ENCODE results near the gene SPATA6L.
"Not testable (repeated sequence)": the region's sequence is repeated elsewhere in the genome, so short reads cannot be mapped to it uniquely, and the experiment has no call there.

SPATA6L gene

DNA sequence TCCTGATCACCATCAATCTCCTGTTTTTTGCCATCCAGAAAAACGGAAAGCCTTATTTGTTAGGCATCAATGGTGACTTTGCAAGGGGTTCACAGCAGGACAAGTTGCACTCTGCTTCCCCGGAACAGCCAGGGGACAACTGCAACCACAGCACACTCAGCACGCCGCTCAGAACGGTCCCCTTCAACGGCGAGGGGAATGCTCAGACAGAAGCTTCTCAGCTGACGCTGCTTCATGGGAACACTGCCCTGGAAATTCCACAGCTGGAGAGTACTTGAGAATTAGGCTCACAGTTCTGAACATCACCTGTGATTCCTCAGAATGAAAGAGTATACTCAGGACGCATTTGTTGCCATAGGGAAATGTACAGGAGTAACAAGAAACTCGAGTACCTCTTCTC is 44.3 kb downstream of the SPATA6L start:
- DNase-seq: no peak

DNA sequence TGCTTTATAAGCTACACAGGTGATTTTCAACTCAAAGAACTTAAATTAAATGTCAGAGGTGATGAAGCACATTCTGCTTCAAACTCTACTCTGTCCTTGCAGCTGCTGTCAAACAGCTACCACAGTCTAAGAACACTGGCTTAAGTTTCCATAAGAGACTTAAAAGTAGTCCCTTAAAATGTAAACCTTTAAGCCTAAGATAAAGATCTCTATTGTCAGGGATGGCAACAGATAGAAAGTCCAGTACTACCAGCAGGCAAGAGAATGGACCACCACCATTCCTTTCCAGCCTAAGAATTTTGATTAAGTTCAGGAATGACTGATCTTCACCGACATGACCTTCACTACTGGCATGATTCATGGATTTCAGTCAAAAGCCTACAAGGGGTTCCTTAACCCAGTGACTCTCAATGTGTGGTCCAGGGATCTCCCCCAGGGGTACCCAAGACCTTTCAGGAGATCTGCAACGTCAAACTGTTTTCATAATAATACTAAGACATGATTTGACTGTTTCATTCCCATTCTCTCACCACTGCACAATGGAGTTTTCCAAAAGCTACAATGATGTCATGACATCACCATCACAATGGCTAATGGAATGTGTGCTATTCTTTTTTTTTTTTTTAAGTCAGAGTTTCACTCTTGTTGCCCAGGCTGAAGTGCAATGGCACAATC is 45.3 kb downstream of the SPATA6L start:
- DNase-seq: no peak

DNA sequence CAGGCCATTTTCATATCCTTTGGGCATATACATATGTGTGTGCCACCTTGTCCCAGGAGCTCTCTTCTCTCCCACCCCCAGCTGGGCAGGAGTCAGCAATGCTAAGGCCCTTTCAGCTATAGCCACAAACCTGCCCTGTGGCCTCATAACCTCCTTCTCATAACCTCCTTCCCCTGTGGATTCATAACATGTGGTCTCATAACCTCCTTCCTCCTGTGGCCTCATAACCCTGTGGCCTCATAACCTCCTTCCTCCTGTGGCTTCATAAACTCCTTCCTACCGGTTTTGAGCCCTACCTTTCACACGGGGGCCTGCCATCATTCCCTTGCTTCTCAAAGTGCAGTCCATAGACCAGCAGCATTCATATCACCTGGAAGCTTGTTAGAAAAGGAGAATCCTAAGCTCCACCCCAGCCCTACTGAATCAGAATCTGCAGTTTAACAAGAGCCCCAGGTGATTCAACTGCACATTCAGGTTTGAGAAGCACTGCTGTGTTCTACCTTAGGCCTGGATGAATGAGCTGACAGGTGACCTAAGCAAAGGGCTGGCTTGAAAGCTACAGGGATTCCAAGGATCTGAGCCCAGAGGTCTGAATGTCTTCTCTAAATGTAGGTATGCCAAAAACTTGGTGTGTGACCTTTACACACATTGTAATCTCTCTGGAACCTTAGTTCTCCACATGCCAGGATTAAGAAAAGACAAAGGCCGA is 46.1 kb downstream of the SPATA6L start:
- DNase-seq: no peak

GRCh38 chr9:4618700-4619099 is 47.6 kb downstream of the SPATA6L start:
- DNase-seq: no peak

DNA sequence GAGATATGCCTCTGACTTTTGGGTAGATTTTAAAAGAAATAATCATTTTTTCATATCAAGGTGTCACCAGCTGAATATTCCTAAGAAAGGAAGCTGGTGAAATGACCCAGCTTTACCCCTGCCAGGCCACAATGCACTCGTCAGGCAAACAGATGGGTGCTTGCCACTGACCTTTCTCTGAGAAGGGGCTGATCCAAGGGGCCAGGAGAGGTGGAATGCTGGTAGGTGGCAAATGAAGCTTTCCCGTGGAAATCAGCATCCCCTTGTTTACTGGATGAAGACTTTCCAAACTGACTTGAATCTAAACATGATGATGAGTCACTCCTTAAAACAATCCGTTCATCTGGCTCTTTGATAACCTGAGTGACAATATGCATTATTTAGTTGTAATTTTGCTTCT is 48.5 kb downstream of the SPATA6L start:
- no peak for DNase-seq

DNA sequence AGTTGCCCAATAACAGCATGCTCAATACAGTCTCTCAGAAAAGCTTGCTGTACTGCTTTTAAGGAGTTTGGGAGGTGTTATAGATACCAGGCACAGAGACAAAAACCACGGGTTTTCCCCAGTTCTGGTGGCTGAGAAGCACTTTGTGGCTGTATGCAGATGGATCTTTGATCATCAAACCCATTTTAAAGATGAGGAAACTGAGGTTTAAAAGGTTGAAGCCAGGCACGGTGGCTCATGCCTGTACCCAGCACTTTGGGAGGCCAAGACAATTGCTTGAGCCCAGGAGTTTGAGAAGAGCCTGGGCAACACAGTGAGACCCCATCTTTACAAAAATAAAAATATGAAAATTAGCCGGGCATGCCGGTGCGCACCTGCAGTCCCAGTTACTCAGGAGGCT is 50.5 kb downstream of the SPATA6L start:
- DNase-seq: no peak

DNA sequence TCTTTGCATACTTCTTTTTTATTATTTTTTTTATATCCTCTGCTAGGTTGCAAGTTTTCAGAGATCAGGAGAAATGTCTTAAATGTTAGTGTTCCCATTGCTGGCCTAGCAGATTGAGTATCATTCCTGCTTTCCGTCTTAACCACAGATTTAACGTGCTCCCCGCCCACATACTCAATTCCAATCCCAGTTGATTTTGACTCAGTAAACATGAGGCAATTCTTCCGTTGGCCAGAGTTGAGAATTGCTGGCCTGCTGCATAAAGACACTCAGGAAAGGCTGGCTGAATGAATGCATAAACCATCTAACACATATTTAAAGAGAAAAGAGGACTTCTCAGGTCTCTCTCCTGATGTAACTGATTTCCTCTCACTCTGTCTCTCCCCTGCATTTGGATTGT is 51.0 kb downstream of the SPATA6L start:
- DNase-seq: no peak

DNA sequence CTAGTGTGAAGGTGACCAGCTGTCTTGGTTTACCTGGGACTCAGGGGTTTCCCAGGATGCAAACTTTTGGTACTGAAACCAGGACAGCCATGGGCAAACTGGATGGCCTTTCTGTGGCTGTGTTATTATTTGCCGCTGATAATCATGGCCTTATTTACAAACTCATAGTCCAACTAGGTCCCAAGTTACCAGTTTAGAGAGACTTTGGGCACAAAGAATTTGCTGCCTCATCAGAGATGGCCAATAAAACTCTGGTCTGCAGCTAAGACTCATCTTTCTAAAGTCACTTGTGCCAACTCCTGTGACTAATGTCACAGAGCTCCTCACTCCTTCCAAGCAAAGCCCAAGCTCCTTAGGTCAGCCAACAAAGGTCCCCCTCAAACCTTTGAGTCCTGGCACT is 51.7 kb downstream of the SPATA6L start:
- no peak for DNase-seq

- not testable (repeated sequence) for DNase-seq
These were observed 60.2 kb downstream of the SPATA6L start for GRCh38 chr9:4606033-4606432.

DNA sequence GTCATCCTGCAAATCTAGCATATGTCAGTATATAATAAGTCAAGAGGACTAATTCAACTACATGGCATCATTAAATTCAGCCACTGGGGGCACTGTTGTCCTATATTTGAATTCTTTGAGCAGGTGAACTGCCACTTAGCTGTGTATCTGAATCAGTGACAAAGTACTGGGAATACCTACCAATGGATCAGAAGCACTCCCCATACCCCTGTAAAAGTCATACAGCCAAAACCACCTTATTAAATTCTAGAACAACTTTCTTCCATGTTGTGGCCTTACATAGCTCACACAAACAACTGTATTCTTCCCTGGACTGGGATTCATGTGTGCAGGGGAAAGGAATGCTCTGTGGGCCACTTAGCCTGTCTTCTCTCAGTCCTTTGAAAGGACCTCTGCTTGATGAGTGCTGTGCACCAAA is 61.6 kb downstream of the SPATA6L start:
- DNase-seq: peak; percentile 40 to 76 (median 68)

GRCh38 chr9:4603830-4604229 is 62.5 kb downstream of the SPATA6L start:
- no peak for DNase-seq

DNA sequence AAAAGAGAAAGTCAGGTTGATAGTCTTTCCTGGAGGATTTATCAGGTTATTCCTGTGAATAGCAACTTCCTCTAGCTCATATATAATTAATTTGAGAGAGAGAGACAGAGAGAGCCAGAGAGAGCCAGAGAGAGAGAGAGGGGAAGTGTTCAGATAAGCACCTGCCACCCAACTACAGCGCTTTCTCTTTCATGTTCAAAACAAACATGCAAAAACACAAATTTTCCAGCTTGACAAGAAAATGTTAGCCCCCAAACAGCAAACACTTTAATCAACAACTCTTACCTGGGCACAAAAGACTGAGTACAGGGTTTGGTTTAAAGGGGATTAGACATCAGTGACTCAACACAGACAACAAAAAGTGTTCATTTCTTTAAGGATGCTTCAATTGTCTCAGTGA is 65.9 kb downstream of the SPATA6L start:
- no peak for DNase-seq

- DNase-seq: no peak
These were observed 69.9 kb downstream of the SPATA6L start for GRCh38 chr9:4596165-4596922.

DNA sequence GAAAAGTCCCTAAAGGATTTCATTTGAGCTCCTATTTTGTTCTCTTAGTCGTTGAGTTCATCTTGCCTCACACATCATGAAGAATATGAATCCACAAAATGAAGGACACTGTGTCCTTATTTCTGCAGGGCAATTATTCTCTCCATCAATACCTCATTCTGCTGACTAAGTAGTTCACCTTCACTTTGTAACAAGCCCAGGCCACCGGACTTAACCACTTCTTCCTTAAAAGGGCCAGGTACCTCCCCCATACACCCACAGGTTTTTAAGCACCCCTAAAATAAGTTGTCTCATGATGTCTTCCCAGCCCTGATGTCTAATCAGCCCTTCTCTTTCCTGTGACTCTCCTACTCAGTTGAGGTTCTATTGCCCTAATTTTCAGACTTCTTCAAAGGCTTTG is 71.3 kb downstream of the SPATA6L start:
- DNase-seq: no peak

DNA sequence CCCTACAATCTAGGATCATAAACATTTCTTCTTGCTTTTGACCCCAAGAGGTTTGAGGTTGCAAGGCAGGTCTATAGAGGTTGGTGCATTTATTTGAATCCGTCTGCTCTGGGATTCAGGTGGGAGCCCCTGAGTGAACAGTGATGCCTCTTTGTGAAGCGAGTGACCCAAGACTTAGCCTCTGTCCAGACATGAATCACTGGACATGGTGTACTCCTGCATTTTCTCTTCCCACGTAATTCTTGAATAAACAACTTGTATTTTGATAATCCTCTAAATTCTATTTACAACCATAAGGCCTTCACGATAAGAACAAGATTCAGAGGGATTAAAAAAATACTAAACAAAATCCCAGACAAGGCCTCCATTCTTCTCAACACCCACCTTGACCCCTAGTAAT is 71.7 kb downstream of the SPATA6L start:
- DNase-seq: no peak

DNA sequence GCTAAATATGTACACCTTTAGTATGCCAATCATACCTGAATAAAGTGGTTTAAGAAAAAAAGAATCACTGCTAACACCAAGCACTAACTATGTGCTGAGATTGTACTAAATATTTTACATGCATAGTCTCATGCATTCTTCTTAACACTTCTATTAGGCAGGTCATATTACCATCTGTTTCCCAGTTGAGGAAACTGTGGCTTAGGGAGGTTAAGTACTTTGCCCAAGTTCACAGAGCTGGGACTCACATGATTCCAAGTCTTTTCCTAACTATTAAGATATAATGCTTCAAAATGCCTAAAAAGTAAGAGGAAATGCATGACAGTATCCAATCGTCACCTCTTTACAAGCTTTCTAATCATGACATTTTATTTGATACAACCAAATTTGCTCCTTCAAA is 73.4 kb downstream of the SPATA6L start:
- DNase-seq: no peak

DNA sequence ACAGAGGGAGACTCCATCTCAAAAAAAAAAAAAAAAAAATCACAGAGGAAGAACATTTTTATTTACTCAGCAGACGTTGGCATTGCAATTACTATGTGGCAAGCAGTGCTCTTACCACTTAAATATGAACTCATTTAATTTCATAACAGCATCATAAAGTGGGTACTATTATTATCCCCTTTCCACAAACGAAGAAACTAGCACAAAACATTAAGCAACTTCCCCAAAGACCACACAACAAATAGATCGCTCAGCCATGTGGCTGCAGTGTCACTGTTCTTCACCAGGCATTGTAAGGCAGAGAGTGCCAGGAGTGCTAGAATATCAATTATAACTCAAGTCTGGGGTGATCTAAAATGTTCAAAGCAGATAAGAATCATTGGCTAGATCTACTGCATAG is 74.0 kb downstream of the SPATA6L start:
- no peak for DNase-seq

DNA sequence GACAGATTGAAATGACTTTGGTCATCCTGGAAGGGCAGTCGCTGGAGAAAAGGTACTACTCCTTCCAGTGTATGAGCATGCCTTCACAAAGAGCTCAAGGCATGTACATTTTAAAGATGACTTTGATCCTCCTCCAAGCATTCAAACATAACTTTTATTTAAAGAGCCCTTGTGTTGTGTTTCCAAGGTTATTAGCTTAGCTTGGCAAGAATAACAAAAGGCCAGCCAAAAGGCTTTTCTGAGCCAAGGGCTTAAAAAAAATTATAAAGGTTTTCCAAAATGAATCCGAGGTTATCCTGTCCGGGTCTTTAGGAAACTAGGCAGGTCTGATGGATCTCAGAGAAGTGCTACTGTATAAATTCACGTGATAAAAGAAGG is 75.2 kb downstream of the SPATA6L start:
- no peak for DNase-seq

DNA sequence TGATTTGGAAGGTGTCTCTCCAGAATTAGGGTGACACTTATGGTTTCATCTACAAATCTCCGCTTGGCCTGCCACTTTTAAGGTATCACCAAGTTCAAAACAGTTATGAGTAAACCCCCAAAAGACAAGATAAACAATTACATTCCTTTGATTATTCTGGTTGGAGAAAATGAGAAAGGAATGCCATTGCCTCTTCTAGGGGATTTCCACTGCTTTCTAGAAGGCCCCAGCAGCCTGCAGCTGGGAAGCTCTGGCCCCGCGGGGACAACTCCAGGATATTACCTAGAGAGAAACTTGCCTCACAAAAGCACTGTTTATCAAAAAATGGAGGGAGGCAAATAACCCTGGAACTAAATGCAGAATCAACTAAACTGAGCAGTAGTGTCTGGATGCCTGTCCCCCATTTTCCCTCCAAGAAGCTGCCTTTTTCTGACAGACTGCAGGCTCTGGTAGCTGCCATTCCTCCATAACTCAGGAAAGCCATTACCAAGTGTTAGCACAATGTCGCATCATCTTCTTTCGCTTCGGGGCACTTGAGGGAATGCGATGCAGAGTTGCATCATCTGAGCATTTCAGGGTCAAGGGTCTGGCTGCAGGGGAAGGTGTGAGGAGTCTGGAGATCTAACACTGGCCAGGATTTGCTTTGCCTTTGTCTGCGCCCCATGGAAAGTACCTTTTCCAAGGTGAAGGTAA is 75.7 kb downstream of the SPATA6L start:
- DNase-seq: no peak

DNA sequence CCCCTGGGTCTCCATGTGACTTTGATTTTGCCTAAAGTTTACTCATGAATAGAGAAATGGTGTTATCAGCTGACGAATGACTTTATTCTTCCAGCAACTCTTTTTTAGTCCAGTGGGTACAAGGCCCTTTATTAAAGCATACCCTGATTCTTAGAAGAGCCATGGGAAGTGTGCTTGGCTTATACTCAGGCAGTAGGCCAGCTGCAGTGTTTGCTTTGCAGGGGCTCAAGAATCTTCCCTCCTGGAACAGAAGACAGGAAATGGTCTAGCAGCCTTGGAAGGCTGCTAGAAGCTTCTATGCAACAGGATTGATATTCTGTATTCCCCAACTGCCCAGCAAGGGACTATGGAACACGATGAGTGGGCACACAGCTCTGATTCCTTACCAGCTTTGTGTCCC is 77.6 kb downstream of the SPATA6L start:
- DNase-seq: no peak

GRCh38 chr9:4585135-4585534 is 81.1 kb downstream of the SPATA6L start:
- no peak for DNase-seq

DNA sequence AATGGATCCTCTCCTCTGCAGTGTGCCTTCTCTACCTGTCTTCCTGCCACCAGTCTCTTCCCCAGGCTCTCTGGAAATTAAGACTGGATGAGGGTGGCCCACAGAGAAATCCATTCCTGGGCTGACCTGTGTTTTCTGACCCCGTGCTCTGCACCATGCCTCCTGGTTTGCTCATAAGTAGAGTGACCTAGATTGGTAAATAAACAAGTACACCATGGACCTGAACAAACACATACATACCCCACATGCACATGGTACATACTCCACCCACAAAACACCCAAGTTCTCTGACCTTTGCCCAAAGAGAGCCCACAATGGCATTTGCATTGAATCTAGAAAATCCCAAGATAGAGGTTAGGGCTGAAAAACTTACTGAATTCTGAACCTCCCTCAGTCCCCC is 81.6 kb downstream of the SPATA6L start:
- DNase-seq: no peak

- DNase-seq: peak in 1 of 3 experiments; percentile 20
These were observed 83.3 kb downstream of the SPATA6L start for GRCh38 chr9:4583001-4583400.
